Measurements from ENCODE around the gene LRRIQ1. TPM values are rescaled to one million over a fixed set of nuclear protein-coding genes. Genes with fewer than 3 reads are reported as not detected.

LRRIQ1 gene
- total RNA-seq, 2 experiments from 2014 or later: not detected

GRCh38 chr12:85273381-85274314 lies 237.5 kb downstream of the LRRIQ1 start:
- H3K27me3 Mint-ChIP-seq: peaks cover 48% of the 10 kb centered on the region
- H3K9me3 Mint-ChIP-seq: peaks cover 1% of the 10 kb centered on the region
- POLR2A ChIA-PET: no interaction called here
- ATAC-seq (ENCODE audit: low read depth) (no peak), DNase-seq (no peak)
- no peaks in the 10 kb centered on the region for H3K36me3 Mint-ChIP-seq
- no peaks in the 10 kb centered on the region for H3K4me1 Mint-ChIP-seq
- no peak overlapping the region for H3K4me3 Mint-ChIP-seq
- H3K27ac Mint-ChIP-seq: no peak overlapping the region

GRCh38 chr12:85274315-85274651 lies 238.1 kb downstream of the LRRIQ1 start:
- peaks cover 54% of the 10 kb centered on the region for H3K27me3 Mint-ChIP-seq
- POLR2A ChIA-PET: no interaction called here
- no peak overlapping the region for H3K4me3 Mint-ChIP-seq

GRCh38 chr12:85275374-85275773 lies 239.2 kb downstream of the LRRIQ1 start:
- no peak overlapping the region for H3K27ac Mint-ChIP-seq
- peaks cover 64% of the 10 kb centered on the region for H3K27me3 Mint-ChIP-seq

More at GRCh38 chr12:85274315-85274651, 238.1 kb downstream of the LRRIQ1 start:
- peaks cover 1% of the 10 kb centered on the region for H3K9me3 Mint-ChIP-seq
- no peaks in the 10 kb centered on the region for H3K4me1 Mint-ChIP-seq
- no peak overlapping the region for H3K27ac Mint-ChIP-seq
- no peaks in the 10 kb centered on the region for H3K36me3 Mint-ChIP-seq
- DNase-seq (no peak), ATAC-seq (ENCODE audit: low read depth) (no peak)

GRCh38 chr12:85277191-85277590 lies 241.0 kb downstream of the LRRIQ1 start:
- DNase-seq: no peak
- POLR2A ChIA-PET: no interaction called here
- no peak for ATAC-seq (ENCODE audit: low read depth)
- H3K27me3 Mint-ChIP-seq: peaks cover 81% of the 10 kb centered on the region
- H3K9me3 Mint-ChIP-seq: peaks cover 1% of the 10 kb centered on the region
- H3K4me1 Mint-ChIP-seq: peaks cover 8% of the 10 kb centered on the region
- H3K27ac Mint-ChIP-seq: no peak overlapping the region
- H3K36me3 Mint-ChIP-seq: no peaks in the 10 kb centered on the region
- H3K4me3 Mint-ChIP-seq: no peak overlapping the region

More at GRCh38 chr12:85275374-85275773, 239.2 kb downstream of the LRRIQ1 start:
- H3K9me3 Mint-ChIP-seq: peaks cover 1% of the 10 kb centered on the region
- H3K36me3 Mint-ChIP-seq: no peaks in the 10 kb centered on the region
- no peak overlapping the region for H3K4me3 Mint-ChIP-seq
- no peak for ATAC-seq (ENCODE audit: low read depth)
- no peak for DNase-seq
- peaks cover 5% of the 10 kb centered on the region for H3K4me1 Mint-ChIP-seq
- POLR2A ChIA-PET: no interaction called here

- Mint-ChIP-seq H3K4me1 (peaks cover 8% of the 10 kb centered on the region), H3K9me3 (peaks cover 1% of the 10 kb centered on the region), H3K27ac (no peak overlapping the region), H3K36me3 (no peaks in the 10 kb centered on the region), H3K27me3 (peaks cover 78% of the 10 kb centered on the region), H3K4me3 (no peak overlapping the region)
- no peak for DNase-seq
- POLR2A ChIA-PET: no interaction called here
- no peak for ATAC-seq (ENCODE audit: low read depth)
Observed at GRCh38 chr12:85277900-85278597, 241.9 kb downstream of the LRRIQ1 start.

- DNase-seq (no peak), ATAC-seq (ENCODE audit: low read depth) (no peak)
- no peak overlapping the region for H3K27ac Mint-ChIP-seq
- POLR2A ChIA-PET: no interaction called here
- H3K4me1 Mint-ChIP-seq: peaks cover 8% of the 10 kb centered on the region
- peaks cover 70% of the 10 kb centered on the region for H3K27me3 Mint-ChIP-seq
- H3K4me3 Mint-ChIP-seq: no peak overlapping the region
- H3K9me3 Mint-ChIP-seq: peaks cover 1% of the 10 kb centered on the region
- no peaks in the 10 kb centered on the region for H3K36me3 Mint-ChIP-seq
Observed at GRCh38 chr12:85278598-85279448, 242.7 kb downstream of the LRRIQ1 start.

DNA sequence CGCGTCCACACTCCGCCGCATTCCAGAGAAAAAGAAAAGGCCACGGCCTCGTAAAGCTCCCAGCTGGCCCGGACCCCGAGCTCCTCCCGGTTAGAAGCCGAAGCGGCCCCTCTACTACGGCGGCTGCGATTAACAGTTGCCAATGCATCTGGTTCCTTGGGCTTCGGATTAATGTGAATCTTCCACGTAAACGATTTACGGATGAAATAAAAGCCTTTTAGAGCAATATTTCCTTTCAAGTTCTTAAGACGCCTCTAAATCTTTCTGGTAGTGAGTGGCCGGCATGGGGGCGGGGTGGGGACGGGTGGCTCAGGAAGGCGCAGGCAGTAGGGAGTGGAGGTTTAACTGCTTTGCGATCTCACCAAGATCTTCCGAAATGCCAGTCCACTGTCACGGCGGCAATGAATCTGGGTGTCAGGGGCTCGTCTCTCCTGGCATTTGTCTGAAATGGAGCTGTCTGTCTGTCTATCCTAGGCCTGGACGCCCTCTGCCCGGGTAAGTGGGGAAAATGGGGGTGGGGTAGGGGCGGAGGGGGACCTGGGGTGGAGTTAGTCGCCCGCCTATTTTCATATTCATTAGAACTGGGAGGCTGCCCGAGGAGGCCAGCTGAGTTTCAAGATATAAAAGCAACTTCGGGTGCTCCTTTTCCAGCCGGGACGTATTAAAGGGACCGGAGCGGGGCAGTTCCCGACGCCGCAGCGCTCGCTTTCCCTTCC lies 243.5 kb downstream of the LRRIQ1 start:
- H3K27ac Mint-ChIP-seq: no peak overlapping the region
- H3K36me3 Mint-ChIP-seq: no peaks in the 10 kb centered on the region
- no peak for ATAC-seq (ENCODE audit: low read depth)
- peaks cover 63% of the 10 kb centered on the region for H3K27me3 Mint-ChIP-seq
- H3K4me1 Mint-ChIP-seq: peaks cover 8% of the 10 kb centered on the region
- peaks cover 1% of the 10 kb centered on the region for H3K9me3 Mint-ChIP-seq
- DNase-seq: peak; percentile 25
- H3K4me3 Mint-ChIP-seq: peak overlapping the region; percentile 22
- POLR2A ChIA-PET: no interaction called here

DNA sequence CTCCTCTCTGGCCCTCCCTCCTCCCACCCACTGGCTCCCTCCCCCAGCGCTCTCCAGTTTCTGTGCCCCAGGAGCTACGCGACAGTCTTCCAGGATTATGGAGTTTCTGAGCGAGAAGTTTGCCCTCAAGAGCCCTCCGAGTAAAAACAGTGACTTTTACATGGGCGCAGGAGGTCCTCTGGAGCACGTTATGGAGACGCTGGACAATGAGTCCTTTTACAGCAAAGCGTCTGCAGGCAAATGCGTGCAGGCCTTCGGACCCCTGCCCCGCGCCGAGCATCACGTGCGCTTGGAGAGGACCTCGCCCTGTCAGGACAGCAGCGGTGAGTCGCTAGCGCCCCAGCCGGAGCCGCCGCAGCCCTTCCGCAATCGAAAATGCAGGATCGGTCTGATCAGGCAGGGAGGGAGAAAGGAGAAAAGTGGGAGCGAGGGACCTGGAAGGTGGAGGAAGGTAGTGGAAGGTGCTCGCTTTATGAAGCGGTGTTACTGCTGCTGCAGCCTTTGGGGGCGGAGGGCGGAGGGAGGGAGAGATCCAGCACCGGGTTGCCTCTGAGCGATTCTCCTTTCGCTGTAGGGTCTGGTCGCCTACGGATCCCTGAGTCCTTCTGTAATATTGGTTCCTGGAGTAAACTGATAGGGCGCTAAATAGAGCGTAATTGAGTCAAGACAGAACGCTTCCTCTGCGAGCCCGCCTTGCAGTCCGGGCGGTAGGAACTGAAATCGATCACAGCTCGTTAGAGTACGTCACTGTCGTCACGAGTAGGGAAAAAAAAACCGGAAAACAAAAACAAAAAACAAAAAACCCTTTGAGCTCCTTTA lies 244.2 kb downstream of the LRRIQ1 start, which contains the start of gene ALX1:
ALX1 (plus strand) TSS at position 56 of the 819 bp plus-strand sequence; CDS start at position 98, 42 bp downstream.
- Mint-ChIP-seq H3K4me1 (peaks cover 8% of the 10 kb centered on the region), H3K9me3 (peaks cover 1% of the 10 kb centered on the region), H3K27ac (peak within 1 kb of the TSS; percentile 15), H3K36me3 (no peaks in the 10 kb centered on the region), H3K27me3 (peaks cover 60% of the 10 kb centered on the region), H3K4me3 (peak within 1 kb of the TSS; percentile 58)
- ATAC-seq (ENCODE audit: low read depth) (no peak), DNase-seq (peak; percentile 35)
- POLR2A ChIA-PET: no interaction called here

DNA sequence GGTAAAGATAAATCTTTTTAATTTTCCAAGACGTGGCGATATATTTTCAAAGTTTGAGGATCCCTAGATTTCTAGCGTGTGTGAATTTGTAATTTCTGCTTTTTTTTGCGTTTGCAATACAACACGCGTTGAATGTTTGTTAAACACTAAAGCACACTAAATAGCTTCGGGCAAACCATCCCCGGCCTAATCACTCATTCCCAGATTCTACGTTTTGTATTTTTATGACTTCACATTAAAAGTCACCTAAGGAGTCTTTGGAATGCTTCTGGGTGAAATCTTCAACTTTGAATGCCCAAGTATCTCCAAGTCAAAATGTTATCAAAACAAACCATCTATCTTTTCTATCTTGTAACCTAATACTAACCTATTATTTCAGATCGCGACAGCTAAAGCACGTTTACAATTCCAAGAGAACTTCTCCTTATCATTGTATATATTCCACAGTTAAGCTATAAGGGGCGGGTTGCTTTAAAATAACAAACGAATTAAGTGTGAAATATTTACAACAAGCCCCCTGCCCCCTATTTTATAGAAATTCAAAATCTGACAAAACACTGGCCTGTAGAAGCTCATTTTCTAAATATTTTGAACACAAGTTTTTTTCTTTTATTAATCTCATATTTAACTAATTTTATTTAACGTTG lies 245.0 kb downstream of the LRRIQ1 start:
- ATAC-seq (ENCODE audit: low read depth): no peak
- peaks cover 8% of the 10 kb centered on the region for H3K4me1 Mint-ChIP-seq
- H3K9me3 Mint-ChIP-seq: peaks cover 1% of the 10 kb centered on the region
- peaks cover 56% of the 10 kb centered on the region for H3K27me3 Mint-ChIP-seq
- H3K36me3 Mint-ChIP-seq: no peaks in the 10 kb centered on the region
- POLR2A ChIA-PET: no interaction called here
- H3K4me3 Mint-ChIP-seq: peak overlapping the region; percentile 58
- no peak overlapping the region for H3K27ac Mint-ChIP-seq
- no peak for DNase-seq

DNA sequence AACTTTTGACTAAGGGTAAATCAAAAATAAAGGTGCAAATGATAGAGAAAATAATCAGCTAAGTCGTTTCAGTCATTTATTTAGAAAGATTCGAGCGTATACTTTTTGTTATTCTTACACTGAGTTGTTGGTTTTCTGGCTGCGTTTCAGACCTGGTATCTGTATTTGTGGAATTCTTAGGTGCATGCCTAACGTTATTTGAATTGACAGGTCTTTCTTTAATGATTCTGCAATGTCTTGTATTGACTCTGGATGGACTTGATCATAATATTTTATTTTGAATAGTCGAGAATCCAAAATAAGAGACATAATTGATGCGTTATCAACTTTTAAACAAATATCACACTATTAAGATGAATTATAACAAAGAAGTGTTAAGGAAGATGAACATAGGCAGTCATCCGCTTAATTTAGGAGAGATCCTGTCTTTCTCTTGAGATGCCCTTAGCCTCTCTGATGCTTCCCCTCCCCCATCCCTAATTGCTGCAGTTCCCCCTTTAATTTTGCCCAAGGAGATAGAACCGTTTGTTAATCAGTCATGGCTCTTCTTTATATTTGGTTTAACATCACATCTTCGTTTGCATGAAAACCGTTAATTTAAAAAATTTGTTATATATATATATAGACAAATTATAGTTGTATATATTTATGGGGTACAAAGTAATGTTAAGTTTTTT lies 245.6 kb downstream of the LRRIQ1 start:
- Mint-ChIP-seq H3K9me3 (peaks cover 1% of the 10 kb centered on the region), H3K4me1 (peaks cover 8% of the 10 kb centered on the region), H3K27me3 (peaks cover 51% of the 10 kb centered on the region), H3K36me3 (no peaks in the 10 kb centered on the region), H3K27ac (no peak overlapping the region), H3K4me3 (no peak overlapping the region)
- ATAC-seq (ENCODE audit: low read depth) (no peak), DNase-seq (no peak)
- POLR2A ChIA-PET: no interaction called here

- H3K9me3 Mint-ChIP-seq: no peaks in the 10 kb centered on the region
- no peaks in the 10 kb centered on the region for H3K36me3 Mint-ChIP-seq
- H3K4me1 Mint-ChIP-seq: peaks cover 8% of the 10 kb centered on the region
- POLR2A ChIA-PET: no interaction called here
- peaks cover 37% of the 10 kb centered on the region for H3K27me3 Mint-ChIP-seq
- H3K4me3 Mint-ChIP-seq: no peak overlapping the region
- DNase-seq: no peak
- H3K27ac Mint-ChIP-seq: no peak overlapping the region
- ATAC-seq (ENCODE audit: low read depth): no peak
Observed at GRCh38 chr12:85283560-85283959, 247.4 kb downstream of the LRRIQ1 start.
